ENCODE measurements around the gene MESD.

The MESD gene

DNA sequence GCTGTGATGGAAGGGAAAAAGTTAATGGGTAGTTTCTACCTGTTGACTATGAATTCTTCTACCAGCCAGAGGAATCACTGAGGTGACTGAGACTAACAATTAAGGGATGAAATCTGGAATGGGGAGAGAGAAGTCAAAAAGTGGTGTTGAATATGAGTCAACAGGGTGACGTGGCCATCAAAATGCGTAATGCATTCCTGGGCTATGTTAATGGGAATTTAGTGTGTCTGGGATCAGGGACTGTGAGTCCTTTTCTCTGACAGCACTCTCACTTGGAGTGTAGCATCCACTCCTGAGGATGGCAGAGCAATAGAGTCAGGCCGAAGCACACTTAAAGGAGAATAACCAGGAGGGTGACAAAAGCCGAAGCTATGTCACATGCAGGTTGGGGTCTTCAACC, 60.4 kb downstream of the MESD start:
- 93 to 94% methylated on average over 4 of the region's 4 CpGs for WGBS, 2 experiments
- Histone ChIP-seq H3K36me3 (ENCODE audit: control insufficient read depth, insufficient read depth, low read length) (no peaks in the 10 kb centered on the region), H3K27me3 (ENCODE audit: control insufficient read depth, insufficient read depth, low read length, poor library complexity, severe bottlenecking) (no peaks in the 10 kb centered on the region), H3K27ac (ENCODE audit: insufficient read depth, low read depth, low read length, poor library complexity, severe bottlenecking) (no peak overlapping the region), H3K9me3 (ENCODE audit: control insufficient read depth, low read length) (no peaks in the 10 kb centered on the region), H3K4me1 (ENCODE audit: control insufficient read depth, insufficient read depth, low read length) (no peaks in the 10 kb centered on the region), H3K4me3 (ENCODE audit: insufficient read depth, low read depth, low read length) (no peak overlapping the region)

DNA sequence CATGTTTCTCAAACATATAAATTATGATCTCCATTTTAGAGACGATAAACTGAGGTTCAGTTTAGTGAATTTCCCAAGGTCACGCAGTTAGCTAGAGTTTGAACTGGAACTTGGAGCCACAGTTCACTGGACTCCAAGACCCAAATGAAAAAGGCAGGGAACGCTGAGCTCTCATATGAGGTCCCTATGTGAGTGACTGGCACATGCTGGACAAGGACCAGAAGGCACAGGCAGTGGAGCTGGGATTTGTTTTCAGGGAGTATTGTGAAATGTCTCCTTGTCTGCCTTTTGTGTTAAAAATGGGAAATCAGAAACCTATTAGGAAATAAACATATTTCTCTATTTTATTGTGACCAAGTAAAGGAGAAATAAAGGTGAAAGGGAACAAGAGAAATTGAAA, 63.5 kb downstream of the MESD start:
- H3K4me3 ChIP-seq (ENCODE audit: insufficient read depth, low read depth, low read length), result no peak overlapping the region
- H3K4me1 ChIP-seq (ENCODE audit: control insufficient read depth, insufficient read depth, low read length), result no peaks in the 10 kb centered on the region
- H3K9me3 ChIP-seq (ENCODE audit: control insufficient read depth, low read length), result no peaks in the 10 kb centered on the region
- no peak overlapping the region for H3K27ac ChIP-seq (ENCODE audit: insufficient read depth, low read depth, low read length, poor library complexity, severe bottlenecking)
- H3K27me3 ChIP-seq (ENCODE audit: control insufficient read depth, insufficient read depth, low read length, poor library complexity, severe bottlenecking), result no peaks in the 10 kb centered on the region
- no peaks in the 10 kb centered on the region for H3K36me3 ChIP-seq (ENCODE audit: control insufficient read depth, insufficient read depth, low read length)
- WGBS, 2 experiments, result 95 to 96% methylated on average over 3 of the region's 3 CpGs

DNA sequence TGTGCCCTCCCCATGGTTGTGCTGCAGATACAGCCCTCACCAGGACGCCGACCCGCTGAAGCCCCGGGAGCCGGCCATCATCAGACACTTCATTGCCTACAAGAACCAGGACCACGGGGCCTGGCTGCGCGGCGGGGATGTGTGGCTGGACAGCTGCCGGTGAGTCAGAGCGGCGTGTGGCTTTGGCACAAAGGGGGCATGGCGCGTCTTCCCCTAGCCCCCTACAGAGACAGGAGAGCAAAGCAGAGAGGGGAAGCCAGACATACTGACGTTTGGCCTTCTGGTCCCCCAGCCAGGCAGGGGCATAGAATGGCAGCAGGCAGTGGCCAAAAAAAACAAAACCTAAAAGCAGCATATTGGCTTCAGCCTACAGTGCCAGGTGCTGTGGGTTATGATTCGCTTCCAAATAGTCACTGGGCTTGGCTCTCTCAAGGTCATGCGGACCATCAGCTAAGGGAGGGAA, 64.0 kb downstream of the MESD start:
- H3K36me3 ChIP-seq (ENCODE audit: control insufficient read depth, insufficient read depth, low read length), result no peaks in the 10 kb centered on the region
- H3K27ac ChIP-seq (ENCODE audit: insufficient read depth, low read depth, low read length, poor library complexity, severe bottlenecking), result no peak overlapping the region

DNA sequence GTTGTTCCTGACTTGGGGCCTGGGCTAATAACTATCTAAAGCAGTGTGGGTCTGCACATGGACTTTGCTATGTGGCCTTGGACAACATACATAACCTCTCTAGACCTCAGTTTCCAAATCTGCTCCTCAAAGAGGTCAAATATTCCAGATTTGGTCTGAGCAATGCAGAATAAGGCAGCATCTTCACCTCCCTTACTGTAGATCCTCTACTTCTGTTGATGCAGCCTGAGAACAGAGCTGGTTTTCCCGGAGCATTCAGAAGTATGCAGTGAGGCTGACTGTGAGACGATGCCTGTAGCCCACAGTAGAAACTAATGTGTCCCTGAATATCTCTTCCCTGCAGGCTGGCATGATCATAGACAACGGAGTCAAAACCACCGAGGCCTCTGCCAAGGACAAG, 65.3 kb downstream of the MESD start:
- WGBS, 2 experiments, result 94 to 96% methylated on average over 4 of the region's 4 CpGs
- Histone ChIP-seq H3K4me1 (ENCODE audit: control insufficient read depth, insufficient read depth, low read length) (no peaks in the 10 kb centered on the region), H3K36me3 (ENCODE audit: control insufficient read depth, insufficient read depth, low read length) (no peaks in the 10 kb centered on the region), H3K27ac (ENCODE audit: insufficient read depth, low read depth, low read length, poor library complexity, severe bottlenecking) (no peak overlapping the region), H3K4me3 (ENCODE audit: insufficient read depth, low read depth, low read length) (no peak overlapping the region), H3K27me3 (ENCODE audit: control insufficient read depth, insufficient read depth, low read length, poor library complexity, severe bottlenecking) (no peaks in the 10 kb centered on the region), H3K9me3 (ENCODE audit: control insufficient read depth, low read length) (no peaks in the 10 kb centered on the region)

More for the DNA sequence above, 64.0 kb downstream of the MESD start:
- Histone ChIP-seq H3K9me3 (ENCODE audit: control insufficient read depth, low read length) (no peaks in the 10 kb centered on the region), H3K4me3 (ENCODE audit: insufficient read depth, low read depth, low read length) (no peak overlapping the region), H3K4me1 (ENCODE audit: control insufficient read depth, insufficient read depth, low read length) (no peaks in the 10 kb centered on the region), H3K27me3 (ENCODE audit: control insufficient read depth, insufficient read depth, low read length, poor library complexity, severe bottlenecking) (no peaks in the 10 kb centered on the region)
- 95 to 96% methylated on average over 17 of the region's 17 CpGs for WGBS, 2 experiments

DNA sequence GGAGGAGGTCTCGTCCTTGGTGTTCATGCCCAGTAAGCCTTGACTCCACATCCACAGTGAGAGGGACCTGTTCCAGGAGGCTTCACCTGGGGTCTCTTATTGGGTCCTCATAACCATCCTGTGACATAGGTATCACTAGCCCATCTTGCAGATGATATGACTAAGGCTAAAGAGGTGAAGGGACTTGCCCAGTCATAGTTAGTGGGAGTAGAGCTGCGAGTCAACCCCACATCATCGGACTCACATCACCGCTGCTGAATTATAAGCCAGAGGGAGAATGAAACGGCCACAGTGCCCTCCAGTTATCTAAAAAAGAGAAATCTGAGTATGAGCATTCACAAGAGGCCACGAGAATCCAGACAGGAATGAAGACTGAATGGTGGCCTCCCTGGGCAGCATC, 66.0 kb downstream of the MESD start:
- no peak overlapping the region for H3K27ac ChIP-seq (ENCODE audit: insufficient read depth, low read depth, low read length, poor library complexity, severe bottlenecking)
- H3K9me3 ChIP-seq (ENCODE audit: control insufficient read depth, low read length), result no peaks in the 10 kb centered on the region
- no peaks in the 10 kb centered on the region for H3K36me3 ChIP-seq (ENCODE audit: control insufficient read depth, insufficient read depth, low read length)
- WGBS, 2 experiments, result 91 to 95% methylated on average over 6 of the region's 6 CpGs
- no peak overlapping the region for H3K4me3 ChIP-seq (ENCODE audit: insufficient read depth, low read depth, low read length)
- H3K4me1 ChIP-seq (ENCODE audit: control insufficient read depth, insufficient read depth, low read length), result no peaks in the 10 kb centered on the region
- H3K27me3 ChIP-seq (ENCODE audit: control insufficient read depth, insufficient read depth, low read length, poor library complexity, severe bottlenecking), result no peaks in the 10 kb centered on the region

DNA sequence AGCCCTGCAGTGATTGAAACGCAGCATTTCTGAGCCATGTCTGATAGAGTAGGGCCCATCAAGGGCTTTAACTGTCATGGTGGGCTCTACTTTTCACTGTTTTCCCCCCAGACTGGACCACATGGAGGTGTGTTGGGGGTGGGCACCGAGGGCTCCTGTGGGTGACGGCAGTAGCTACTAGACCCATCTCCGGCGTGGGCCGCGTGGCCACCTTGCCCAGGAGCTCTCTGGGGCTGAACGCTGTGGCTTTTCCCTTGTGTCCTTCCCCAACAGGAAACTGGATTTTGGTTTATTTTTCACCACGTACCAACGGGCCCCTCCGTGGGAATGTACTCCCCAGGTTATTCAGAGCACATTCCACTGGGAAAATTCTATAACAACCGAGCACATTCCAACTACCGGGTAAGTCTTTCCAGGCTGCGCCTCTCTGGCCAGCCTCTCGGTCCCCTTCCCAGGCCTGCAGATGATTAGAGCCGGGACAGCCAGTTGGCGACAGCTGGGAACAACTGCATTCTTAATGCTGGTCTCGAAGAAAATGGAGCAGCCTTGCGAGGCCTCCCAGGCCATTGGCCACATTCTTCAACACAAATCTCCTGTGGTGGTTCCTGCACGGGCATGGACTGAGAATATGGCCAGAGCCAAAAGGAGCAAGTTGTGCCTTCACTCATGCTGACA, 67.7 kb downstream of the MESD start:
- H3K36me3 ChIP-seq (ENCODE audit: control insufficient read depth, insufficient read depth, low read length), result no peaks in the 10 kb centered on the region
- no peaks in the 10 kb centered on the region for H3K9me3 ChIP-seq (ENCODE audit: control insufficient read depth, low read length)
- no peaks in the 10 kb centered on the region for H3K4me1 ChIP-seq (ENCODE audit: control insufficient read depth, insufficient read depth, low read length)
- no peaks in the 10 kb centered on the region for H3K27me3 ChIP-seq (ENCODE audit: control insufficient read depth, insufficient read depth, low read length, poor library complexity, severe bottlenecking)
- H3K27ac ChIP-seq (ENCODE audit: insufficient read depth, low read depth, low read length, poor library complexity, severe bottlenecking), result no peak overlapping the region
- 93 to 94% methylated on average over 20 of the region's 20 CpGs for WGBS, 2 experiments
- H3K4me3 ChIP-seq (ENCODE audit: insufficient read depth, low read depth, low read length), result no peak overlapping the region

DNA sequence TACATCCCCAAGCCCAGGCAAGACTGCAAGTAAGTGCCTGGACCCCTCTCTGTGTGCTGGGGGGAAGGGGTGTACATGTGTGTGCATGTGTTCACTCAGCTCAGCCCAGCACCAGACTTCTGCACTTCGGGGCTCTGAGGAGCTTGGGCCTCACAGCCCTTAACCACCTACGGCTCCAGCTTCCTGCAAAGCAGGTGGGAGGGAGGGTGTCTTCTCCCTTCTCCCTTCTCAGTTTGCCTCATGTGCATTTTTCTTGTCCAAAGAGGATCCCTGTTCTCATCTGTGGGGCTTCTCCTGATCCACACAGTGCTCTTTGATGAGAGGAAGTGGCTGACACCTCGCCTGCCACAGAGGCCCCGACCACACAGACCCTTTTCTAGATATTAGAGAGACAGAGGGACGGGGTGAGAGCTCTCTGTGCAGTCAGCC, 69.3 kb downstream of the MESD start:
- 89 to 91% methylated on average over 5 of the region's 5 CpGs for WGBS, 2 experiments
- H3K9me3 ChIP-seq (ENCODE audit: control insufficient read depth, low read length), result no peaks in the 10 kb centered on the region
- no peaks in the 10 kb centered on the region for H3K4me1 ChIP-seq (ENCODE audit: control insufficient read depth, insufficient read depth, low read length)
- H3K27ac ChIP-seq (ENCODE audit: insufficient read depth, low read depth, low read length, poor library complexity, severe bottlenecking), result no peak overlapping the region
- H3K27me3 ChIP-seq (ENCODE audit: control insufficient read depth, insufficient read depth, low read length, poor library complexity, severe bottlenecking), result no peaks in the 10 kb centered on the region
- no peaks in the 10 kb centered on the region for H3K36me3 ChIP-seq (ENCODE audit: control insufficient read depth, insufficient read depth, low read length)
- no peak overlapping the region for H3K4me3 ChIP-seq (ENCODE audit: insufficient read depth, low read depth, low read length)

DNA sequence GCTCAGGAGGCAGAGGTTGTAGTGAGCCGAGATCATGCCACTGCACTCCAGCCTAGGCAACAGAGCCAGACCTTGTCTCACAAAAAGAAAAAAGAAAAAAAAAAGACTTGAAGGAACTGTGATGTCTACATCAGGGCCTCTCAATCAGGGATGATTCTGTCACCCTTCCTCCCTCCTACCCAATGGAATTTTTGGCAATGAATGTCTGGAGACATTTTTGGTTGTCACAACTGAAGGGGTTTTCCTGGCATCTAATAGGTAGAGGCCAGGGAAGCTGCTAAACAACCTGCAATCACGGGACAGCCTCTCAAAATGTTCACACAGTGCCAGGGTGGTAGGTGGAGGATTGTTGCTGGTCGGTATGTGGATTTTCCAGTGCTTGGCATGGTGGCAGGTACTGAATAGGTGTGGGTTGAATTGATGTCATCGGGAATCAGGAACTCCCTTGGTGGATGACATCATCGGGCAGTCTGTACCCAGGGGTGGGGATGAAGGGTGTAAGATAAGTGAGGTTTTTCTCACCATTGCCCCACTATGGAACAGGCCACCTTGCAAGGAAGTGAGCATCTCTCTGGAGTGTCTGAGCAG, 71.3 kb downstream of the MESD start:
- Histone ChIP-seq H3K4me3 (ENCODE audit: insufficient read depth, low read depth, low read length) (no peak overlapping the region), H3K27ac (ENCODE audit: insufficient read depth, low read depth, low read length, poor library complexity, severe bottlenecking) (no peak overlapping the region), H3K36me3 (ENCODE audit: control insufficient read depth, insufficient read depth, low read length) (no peaks in the 10 kb centered on the region), H3K9me3 (ENCODE audit: control insufficient read depth, low read length) (no peaks in the 10 kb centered on the region), H3K27me3 (ENCODE audit: control insufficient read depth, insufficient read depth, low read length, poor library complexity, severe bottlenecking) (no peaks in the 10 kb centered on the region), H3K4me1 (ENCODE audit: control insufficient read depth, insufficient read depth, low read length) (no peaks in the 10 kb centered on the region)
- WGBS, 2 experiments, result 94% methylated on average over 5 of the region's 5 CpGs

DNA sequence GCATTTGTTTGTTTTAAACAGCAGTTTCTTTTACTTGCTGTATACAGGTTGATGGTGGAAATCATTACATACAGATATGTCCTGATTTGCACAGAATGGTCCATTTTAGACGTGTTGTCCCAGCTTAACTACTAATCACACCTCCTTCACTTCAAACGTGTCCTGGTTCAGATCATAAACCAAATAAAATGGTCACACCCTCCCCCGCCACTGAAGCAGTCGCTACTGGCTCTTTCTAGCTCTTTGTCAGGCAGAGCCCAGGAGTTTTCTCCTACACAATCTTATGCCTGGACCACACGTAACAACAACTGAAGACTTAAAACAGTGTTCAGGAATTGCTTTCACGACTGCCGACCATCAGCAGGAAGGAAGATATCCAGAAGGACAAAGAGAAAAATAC, 73.6 kb downstream of the MESD start:
- Histone ChIP-seq H3K27me3 (ENCODE audit: control insufficient read depth, insufficient read depth, low read length, poor library complexity, severe bottlenecking) (no peaks in the 10 kb centered on the region), H3K9me3 (ENCODE audit: control insufficient read depth, low read length) (no peaks in the 10 kb centered on the region), H3K4me1 (ENCODE audit: control insufficient read depth, insufficient read depth, low read length) (no peaks in the 10 kb centered on the region), H3K4me3 (ENCODE audit: insufficient read depth, low read depth, low read length) (no peak overlapping the region), H3K36me3 (ENCODE audit: control insufficient read depth, insufficient read depth, low read length) (no peaks in the 10 kb centered on the region), H3K27ac (ENCODE audit: insufficient read depth, low read depth, low read length, poor library complexity, severe bottlenecking) (no peak overlapping the region)
- 70 to 72% methylated on average over 7 of the region's 7 CpGs for WGBS, 2 experiments

DNA sequence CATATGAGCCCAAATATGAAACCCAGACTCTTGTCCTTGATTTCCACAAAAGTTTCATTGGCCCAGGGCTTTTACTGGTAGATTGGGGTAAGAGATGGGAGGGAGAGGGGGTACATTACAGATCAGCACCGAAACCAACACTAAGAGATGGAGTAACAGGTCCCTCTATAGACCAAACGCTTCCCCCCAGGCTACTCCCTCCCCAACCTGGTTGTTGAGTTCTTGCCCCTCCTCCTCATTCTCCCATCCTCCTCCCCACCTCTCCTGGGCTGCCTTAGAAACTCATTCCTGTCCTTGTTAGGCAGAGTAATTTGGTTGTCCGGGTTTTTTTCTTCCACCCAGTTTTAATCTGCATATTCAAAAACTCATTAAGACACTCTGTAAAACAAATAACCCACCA, 74.1 kb downstream of the MESD start:
- Histone ChIP-seq H3K27me3 (ENCODE audit: control insufficient read depth, insufficient read depth, low read length, poor library complexity, severe bottlenecking) (no peaks in the 10 kb centered on the region), H3K4me1 (ENCODE audit: control insufficient read depth, insufficient read depth, low read length) (no peaks in the 10 kb centered on the region), H3K27ac (ENCODE audit: insufficient read depth, low read depth, low read length, poor library complexity, severe bottlenecking) (no peak overlapping the region), H3K4me3 (ENCODE audit: insufficient read depth, low read depth, low read length) (no peak overlapping the region), H3K9me3 (ENCODE audit: control insufficient read depth, low read length) (no peaks in the 10 kb centered on the region), H3K36me3 (ENCODE audit: control insufficient read depth, insufficient read depth, low read length) (no peaks in the 10 kb centered on the region)
- WGBS, 2 experiments, result 25 to 28% methylated on average over 3 of the region's 3 CpGs
